ENCODE results near the gene CCNK.

GRCh38 chr14:99548255-99548654 lies 67.0 kb downstream of the CCNK start:
- TF ChIP-seq CTCF (IDR thresholded peaks at IDR 0.05 in 8 of 11, conservative IDR thresholded peaks at IDR 0.05 in 3 of 11) = no peak
- TF ChIP-seq POLR2A (IDR thresholded peaks at IDR 0.05) = no peak

Data from spleen (tissue), 7 donors.